ENCODE data around the gene ITFG1. TPM values are rescaled to one million over a fixed set of nuclear protein-coding genes. Genes with fewer than 3 reads are reported as not detected.

Gene ITFG1
- total and polyA plus RNA-seq, 2 of the 8 experiments (the other 6 are each of a cell fraction or from before 2014, with no cell fraction given), result 13.8 to 22.2 TPM

DNA sequence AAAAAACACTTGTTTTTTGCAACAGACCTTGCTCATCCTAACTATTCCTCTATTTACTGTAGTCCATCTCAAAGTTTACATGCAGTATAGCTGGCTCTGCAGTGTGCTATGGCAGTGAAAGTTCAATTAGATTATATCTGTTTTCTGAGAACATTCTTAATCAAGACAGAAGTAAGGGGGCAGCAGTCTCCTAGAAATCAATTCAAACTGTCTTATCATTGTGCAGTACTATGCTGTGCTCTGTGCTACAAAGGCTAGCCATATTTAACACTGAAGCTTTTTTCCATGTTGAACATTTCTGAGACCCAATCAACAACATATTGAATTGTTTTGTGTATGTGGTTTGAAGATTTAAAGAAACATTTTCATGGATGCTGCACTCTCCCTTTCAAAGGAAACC lies 328.6 kb downstream of the ITFG1 start:
- Histone ChIP-seq H3K79me1 (ENCODE audit: low read depth, low read length) (no peaks in the 10 kb centered on the region), H4K91ac (replicated peaks; ENCODE audit: insufficient read length, low read length) (no peak overlapping the region), H3K27me3 (replicated peaks in 1 of 4; ENCODE audit: control insufficient read depth in 3 of 4, extremely low read depth in 1 of 4, insufficient read depth in 3 of 4, low read length in 3 of 4) (no peaks in the 10 kb centered on the region), H3K18ac (ENCODE audit: extremely low read depth, low read length) (no peak overlapping the region), H3K9me3 (ENCODE audit: insufficient read depth in 2 of 2, low read depth in 1 of 2, low read length in 1 of 2) (no peaks in the 10 kb centered on the region), H2AK5ac (ENCODE audit: low read depth, low read length) (no peak overlapping the region), H3K36me3 (ENCODE audit: control insufficient read depth in 2 of 4, insufficient read depth in 4 of 4, low read length in 3 of 4) (no peaks in the 10 kb centered on the region), H3K14ac (ENCODE audit: insufficient read length) (no peak overlapping the region), H3K56ac (replicated peaks; ENCODE audit: insufficient read length, low read depth, low read length) (no peak overlapping the region), H3K4me3 (ENCODE audit: extremely low read depth in 1 of 4, insufficient read depth in 2 of 4, low read depth in 3 of 4, low read length in 4 of 4) (no peak overlapping the region), H3K23me2 (ENCODE audit: low read depth, low read length) (no peaks in the 10 kb centered on the region), H2AFZ (ENCODE audit: low read length) (no peak overlapping the region), H3K9ac (replicated peaks in 1 of 4; ENCODE audit: extremely low read depth in 1 of 4, low read depth in 3 of 4, low read length in 3 of 4) (no peak overlapping the region), H2BK12ac (ENCODE audit: low read depth, low read length) (no peak overlapping the region), H4K8ac (ENCODE audit: extremely low read depth, insufficient read depth, low read length) (no peak overlapping the region), H3K23ac (ENCODE audit: insufficient read length) (no peak overlapping the region), H3K4me1 (replicated peaks in 1 of 4; ENCODE audit: control insufficient read depth in 3 of 4, insufficient read depth in 4 of 4, low read length in 3 of 4) (peaks cover 0 to 3% (median 0%) of the 10 kb centered on the region in 4 experiments; a peak in 3 of 7 replicates), H2BK20ac (ENCODE audit: low read length) (no peak overlapping the region), H3K4ac (replicated peaks; ENCODE audit: insufficient read length, low read depth, low read length) (no peak overlapping the region), H3K27ac (ENCODE audit: low read depth, low read length) (no peak overlapping the region), H2BK5ac (ENCODE audit: low read depth, low read length) (no peak overlapping the region), H2BK15ac (ENCODE audit: low read length) (no peak overlapping the region), H3K4me2 (ENCODE audit: insufficient read depth in 1 of 2, low read depth in 2 of 2, low read length in 2 of 2) (no peak overlapping the region), H4K20me1 (replicated peaks in 1 of 2; ENCODE audit: control insufficient read depth in 1 of 2, insufficient read depth in 2 of 2, low read length in 2 of 2) (no peaks in the 10 kb centered on the region), H4K5ac (ENCODE audit: insufficient read length, low read depth, low read length) (no peak overlapping the region), H2BK120ac (replicated peaks; ENCODE audit: low read depth, low read length) (no peak overlapping the region), H3K79me2 (ENCODE audit: control insufficient read depth in 1 of 2, insufficient read depth in 2 of 2, low read length in 2 of 2) (peaks cover 0 to 11% of the 10 kb centered on the region in 2 experiments; a peak in 2 of 4 replicates)
- CTCF ChIA-PET (ENCODE audit: partially characterized antibody), result interaction anchor here (1.3 to 4.4 kb wide), 2 partner anchors 11 to 1060 kb away, joined by 3 to 27 read pairs; partner anchors contain the start of gene NETO2
- FAIRE-seq (no peak), DNase-seq (ENCODE audit: low read depth in 1 of 2, low spot score in 2 of 2) (no peak)
- TF ChIP-seq GTF2F1 (IDR thresholded peaks at IDR 0.05; ENCODE audit: borderline replicate concordance, low read depth, low read length) (no peak), RAD21 (IDR thresholded peaks at IDR 0.05 in 1 of 2, conservative IDR thresholded peaks at IDR 0.05 in 1 of 2; ENCODE audit: low read depth in 2 of 2, low read length in 2 of 2) (0 out of 4 replicates have a peak, but pooled peaks of 1 of the 2 experiments have one; percentile 10), RFX5 (IDR thresholded peaks at IDR 0.05; ENCODE audit: borderline replicate concordance, low read depth, low read length) (no peak)
- POLR2A ChIA-PET (ENCODE audit: partially characterized antibody), result interaction anchor here (0.6 to 1.3 kb wide), 2 partner anchors 12 to 599 kb away, joined by 3 to 4 read pairs; partner anchors contain the start of gene NETO2

All from H1 (cell line).